SK-N-SH (cell line): ENCODE data around the gene PTTG1IP2.

Experiments
- CTCF ChIP-seq: fragments of 200-600 bp; sonication (generic); IDR thresholded peaks from 2 replicates; pipeline ENCODE4 v1.6.1; 2017; ENCODE audit warnings: antibody characterized with exemption, mild to moderate bottlenecking, moderate library complexity
- EZH2phosphoT487 ChIP-seq: fragments of 200-600 bp; sonication (generic); IDR thresholded peaks from 2 replicates; pipeline ENCODE4 v1.6.1; 2017; ENCODE audit warnings: low read depth, mixed run types, mild to moderate bottlenecking, antibody characterized with exemption, moderate library complexity, borderline replicate concordance
- FOSL2 ChIP-seq: IDR thresholded peaks from 2 replicates; pipeline ENCODE4 v1.4.0; 2012; ENCODE audit warnings: low read depth, mild to moderate bottlenecking, moderate library complexity, borderline replicate concordance
- GABPA ChIP-seq: IDR thresholded peaks from 2 replicates; pipeline ENCODE4 v1.4.0; 2012; ENCODE audit warnings: low read depth, mild to moderate bottlenecking
- NRF1 ChIP-seq: IDR thresholded peaks from 2 replicates; pipeline ENCODE4 v1.6.1; 2012; ENCODE audit warnings: low read depth, mild to moderate bottlenecking, low read length
- POLR2AphosphoS5 ChIP-seq: IDR thresholded peaks from 2 replicates; pipeline ENCODE4 v1.6.1; 2012; ENCODE audit warnings: low read depth, low read length
- SIN3A ChIP-seq: IDR thresholded peaks from 2 replicates; pipeline ENCODE4 v1.6.1; 2012; ENCODE audit warnings: low read depth, mild to moderate bottlenecking, low read length, moderate library complexity, borderline replicate concordance
- USF2 ChIP-seq: fragments of 150-350 bp; IDR thresholded peaks from 2 replicates; pipeline ENCODE4 v1.6.1; 2017; ENCODE audit warnings: antibody characterized with exemption, low read length, low read depth, borderline replicate concordance
- TF ChIP-seq, protein P1 (sequence below): IDR thresholded peaks from 2 replicates; pipeline ENCODE4 v1.6.1; 2012; ENCODE audit warnings: mild to moderate bottlenecking, low read depth, low read length, moderate library complexity

DNA sequence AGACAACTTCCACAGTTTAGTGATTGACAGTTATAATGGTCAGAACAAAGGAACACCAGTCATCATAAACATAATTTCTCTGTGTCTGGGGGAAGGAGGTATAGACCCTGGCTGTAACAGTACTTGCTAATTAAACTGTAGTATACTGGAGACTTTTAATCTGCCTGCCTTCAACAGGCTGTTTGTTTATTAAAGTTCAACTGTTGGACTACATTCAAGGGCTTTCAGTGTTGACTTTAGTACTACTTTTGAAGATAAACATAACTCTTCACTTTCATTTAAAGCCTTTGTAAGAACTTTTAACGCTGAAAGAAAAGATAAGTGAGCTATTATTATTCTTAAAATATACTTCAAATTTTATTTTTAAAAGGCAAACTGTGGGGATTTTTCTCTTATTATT is 15.5 kb upstream of the PTTG1IP2 start:
- no peak for TF ChIP-seq CTCF
- TF ChIP-seq FOSL2, result no peak
- TF ChIP-seq NRF1, result no peak
- TF ChIP-seq GABPA, result no peak
- no peak for TF ChIP-seq EZH2phosphoT487
- TF ChIP-seq, protein P1, sequence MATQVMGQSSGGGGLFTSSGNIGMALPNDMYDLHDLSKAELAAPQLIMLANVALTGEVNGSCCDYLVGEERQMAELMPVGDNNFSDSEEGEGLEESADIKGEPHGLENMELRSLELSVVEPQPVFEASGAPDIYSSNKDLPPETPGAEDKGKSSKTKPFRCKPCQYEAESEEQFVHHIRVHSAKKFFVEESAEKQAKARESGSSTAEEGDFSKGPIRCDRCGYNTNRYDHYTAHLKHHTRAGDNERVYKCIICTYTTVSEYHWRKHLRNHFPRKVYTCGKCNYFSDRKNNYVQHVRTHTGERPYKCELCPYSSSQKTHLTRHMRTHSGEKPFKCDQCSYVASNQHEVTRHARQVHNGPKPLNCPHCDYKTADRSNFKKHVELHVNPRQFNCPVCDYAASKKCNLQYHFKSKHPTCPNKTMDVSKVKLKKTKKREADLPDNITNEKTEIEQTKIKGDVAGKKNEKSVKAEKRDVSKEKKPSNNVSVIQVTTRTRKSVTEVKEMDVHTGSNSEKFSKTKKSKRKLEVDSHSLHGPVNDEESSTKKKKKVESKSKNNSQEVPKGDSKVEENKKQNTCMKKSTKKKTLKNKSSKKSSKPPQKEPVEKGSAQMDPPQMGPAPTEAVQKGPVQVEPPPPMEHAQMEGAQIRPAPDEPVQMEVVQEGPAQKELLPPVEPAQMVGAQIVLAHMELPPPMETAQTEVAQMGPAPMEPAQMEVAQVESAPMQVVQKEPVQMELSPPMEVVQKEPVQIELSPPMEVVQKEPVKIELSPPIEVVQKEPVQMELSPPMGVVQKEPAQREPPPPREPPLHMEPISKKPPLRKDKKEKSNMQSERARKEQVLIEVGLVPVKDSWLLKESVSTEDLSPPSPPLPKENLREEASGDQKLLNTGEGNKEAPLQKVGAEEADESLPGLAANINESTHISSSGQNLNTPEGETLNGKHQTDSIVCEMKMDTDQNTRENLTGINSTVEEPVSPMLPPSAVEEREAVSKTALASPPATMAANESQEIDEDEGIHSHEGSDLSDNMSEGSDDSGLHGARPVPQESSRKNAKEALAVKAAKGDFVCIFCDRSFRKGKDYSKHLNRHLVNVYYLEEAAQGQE, result no peak
- TF ChIP-seq POLR2AphosphoS5, result no peak
- no peak for TF ChIP-seq USF2
- no peak for TF ChIP-seq SIN3A
